SW480 (cell line): ENCODE measurements around the gene YIPF5.

Experiments
- DNase-seq: peaks from one replicate; pipeline ENCODE4 v3.0.0-alpha.2; 2016; ENCODE audit warnings: low spot score

The YIPF5 gene

DNA sequence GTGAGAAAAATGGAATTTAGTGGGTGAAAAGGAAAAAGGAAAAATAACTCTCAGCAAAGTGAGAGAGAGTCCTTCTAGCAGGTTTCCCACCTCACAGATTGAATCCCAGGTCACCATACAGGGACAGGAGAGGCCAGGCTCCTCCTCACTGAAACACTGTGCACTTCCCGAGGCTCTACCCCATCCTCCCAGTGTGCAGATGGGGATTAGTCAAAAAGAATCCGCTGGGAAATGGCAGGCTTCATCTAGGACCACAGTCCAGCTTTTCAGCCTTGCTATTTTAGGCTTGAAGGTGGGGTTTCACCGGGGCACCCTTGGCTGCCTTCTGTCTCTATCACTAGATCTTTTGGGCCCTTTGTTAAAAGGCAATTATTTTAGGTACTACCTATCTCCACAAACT is 47.8 kb downstream of the YIPF5 start:
- no peak for DNase-seq

DNA sequence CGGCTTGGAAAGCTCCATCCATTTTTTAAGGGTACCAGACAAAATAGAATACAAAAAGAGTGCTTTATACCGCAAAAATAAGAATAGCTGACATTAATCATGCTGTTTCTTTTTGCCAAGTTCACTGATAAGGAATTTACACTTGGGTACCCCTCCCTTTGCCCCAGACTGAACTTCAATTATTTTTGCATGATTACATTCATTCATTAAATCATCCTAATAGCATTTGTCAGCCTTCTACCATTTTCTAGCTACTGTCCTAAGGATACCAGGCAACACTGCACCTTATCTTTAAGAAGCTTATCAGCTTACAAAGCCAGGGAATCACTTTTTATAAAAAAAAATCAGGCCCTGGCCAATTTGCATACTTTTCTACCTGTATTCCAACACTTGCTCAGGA is 48.4 kb downstream of the YIPF5 start:
- DNase-seq: no peak

DNA sequence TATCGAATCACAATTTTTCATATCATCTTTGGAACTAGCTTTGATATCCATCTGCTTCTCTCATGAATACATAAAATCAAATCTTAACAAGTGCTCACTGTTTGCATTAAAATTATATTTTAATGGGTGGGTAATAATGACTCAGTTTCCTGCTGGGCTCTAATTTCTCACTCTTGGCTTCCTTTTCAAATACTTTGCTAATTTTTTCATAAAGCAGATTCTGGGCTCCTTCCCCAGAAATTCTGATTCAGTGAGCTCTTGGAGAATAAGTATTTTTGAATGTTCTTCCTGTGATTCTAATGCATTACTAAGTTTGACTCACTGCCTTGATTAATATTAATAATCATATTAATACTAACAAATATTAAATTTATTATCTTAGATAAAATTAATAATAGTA is 48.9 kb downstream of the YIPF5 start:
- no peak for DNase-seq

DNA sequence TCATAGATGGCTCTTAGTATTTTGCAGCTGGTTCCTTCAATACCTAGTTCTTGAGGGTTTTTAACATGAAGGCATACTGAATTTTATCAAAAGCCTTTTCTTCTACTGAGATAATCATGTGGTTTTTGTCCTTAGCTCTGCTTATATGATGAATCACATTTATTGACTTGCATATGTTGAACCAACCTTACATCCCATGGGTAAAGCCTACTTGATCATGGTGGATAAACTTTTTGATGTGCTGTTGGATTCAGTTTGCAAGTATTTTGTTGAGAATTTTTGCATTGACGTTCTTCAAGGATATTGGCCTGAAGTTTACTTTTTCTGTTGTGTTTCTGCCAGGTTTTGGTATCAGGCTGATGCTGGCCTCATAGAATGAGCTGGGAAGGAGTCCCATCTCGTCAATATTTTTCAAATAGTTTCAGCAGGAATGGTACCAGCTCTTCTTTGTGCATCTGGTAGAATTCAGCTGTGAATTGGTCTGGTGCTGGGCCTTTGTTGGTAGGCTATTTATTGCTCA is 49.7 kb downstream of the YIPF5 start:
- no peak for DNase-seq

DNA sequence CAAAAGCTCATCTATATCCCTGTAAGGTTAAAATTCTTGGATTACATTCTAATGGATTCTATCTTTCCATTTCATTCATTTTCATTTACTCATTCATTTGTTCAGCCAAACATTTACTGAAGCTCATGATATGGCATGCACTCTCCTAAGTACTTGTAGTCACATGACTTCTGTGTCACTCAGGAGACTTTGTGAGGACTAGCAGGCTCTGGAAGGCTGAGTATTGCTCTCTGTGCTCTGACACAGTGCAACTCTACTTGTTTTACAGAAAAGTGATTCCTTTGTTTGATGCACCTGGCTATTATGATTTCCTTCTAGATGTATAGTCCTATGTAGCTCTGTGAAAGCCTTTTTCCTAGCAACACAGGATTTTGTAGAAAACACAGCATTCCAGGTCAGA is 53.0 kb downstream of the YIPF5 start:
- DNase-seq: no peak

DNA sequence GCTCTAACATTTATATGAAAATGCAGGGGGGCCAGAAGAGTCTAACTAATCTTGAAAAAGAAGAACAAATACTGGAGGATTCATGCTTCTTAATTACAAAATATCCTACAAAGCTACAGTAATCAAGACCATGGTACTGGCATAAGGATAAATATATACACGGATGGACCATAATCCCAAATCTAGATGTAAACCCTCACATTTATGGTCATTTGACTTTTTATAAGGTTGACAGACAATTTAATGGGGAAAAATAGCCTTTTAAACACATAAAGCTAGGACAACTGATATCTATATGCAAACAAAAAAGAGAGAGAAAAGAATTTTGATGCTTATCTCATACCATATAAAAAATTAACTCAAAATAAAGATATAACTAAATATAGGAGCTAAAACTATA is 55.9 kb downstream of the YIPF5 start:
- DNase-seq: no peak
